ENCODE data around the gene BIN1.

Gene BIN1

DNA sequence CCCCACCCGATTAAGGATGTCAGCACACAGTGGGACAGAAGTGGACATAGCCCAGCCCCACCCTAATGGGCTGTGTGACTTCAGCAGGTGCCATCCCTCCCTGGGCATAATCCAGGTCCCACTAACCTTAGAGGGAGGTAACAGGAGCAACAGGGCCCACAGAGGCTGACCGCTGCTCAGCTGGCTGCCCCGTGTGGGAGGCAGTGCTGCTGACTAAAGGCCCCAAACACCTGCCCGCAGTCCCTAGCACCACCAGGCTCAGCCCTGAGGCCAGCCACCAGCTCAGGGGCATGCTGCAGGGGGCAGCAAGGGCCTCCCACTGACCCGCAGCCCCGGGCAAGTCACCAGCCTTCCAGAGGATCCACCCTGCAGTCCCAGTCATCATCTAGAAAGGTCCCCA lies 14.6 kb downstream of the BIN1 start:
- DNase-seq (ENCODE audit: low read depth in 2 of 2, low spot score in 1 of 2): no peak

DNA sequence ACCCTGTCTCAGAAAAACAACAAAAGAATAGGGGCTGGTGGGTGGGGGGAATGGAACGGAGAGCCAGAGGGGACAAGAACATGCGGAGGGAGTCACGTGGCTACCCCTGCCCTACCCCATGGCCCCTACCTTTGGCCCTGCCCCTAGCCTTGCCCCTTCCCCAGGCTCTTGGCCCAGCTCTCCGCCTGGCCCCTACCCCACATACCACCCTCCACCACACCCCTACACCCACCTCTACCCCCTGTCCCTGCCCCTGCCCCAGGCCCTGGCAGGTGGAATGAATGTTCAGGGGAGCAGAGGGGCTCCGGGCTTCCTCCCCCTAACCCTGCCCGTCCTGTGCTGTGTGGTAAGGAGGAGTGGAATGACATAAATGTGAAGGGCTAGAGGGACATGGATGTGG lies 15.1 kb downstream of the BIN1 start:
- no peak for DNase-seq (ENCODE audit: low read depth in 2 of 2, low spot score in 1 of 2)

DNA sequence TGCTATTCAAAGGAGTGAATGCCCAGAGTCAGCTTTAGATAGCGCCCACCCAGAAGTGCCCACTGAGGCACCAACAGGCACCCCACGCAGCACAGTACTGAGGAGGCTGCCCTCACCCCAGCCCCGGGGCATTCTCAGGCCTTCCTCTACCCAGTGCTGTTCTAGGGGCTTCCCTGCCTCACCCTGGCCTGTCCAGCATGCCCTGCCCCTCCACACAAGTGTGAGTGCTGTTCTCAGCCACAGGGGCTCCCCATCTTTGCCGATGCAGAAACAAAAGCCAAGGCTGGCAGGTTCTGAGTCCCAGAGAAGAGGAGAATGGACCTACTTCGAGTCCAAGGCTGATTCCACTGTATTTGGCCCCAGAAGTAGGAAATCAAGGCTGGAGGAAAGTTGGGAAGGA lies 15.8 kb downstream of the BIN1 start:
- DNase-seq (ENCODE audit: low read depth in 2 of 2, low spot score in 1 of 2): no peak

- DNase-seq (ENCODE audit: low read depth in 2 of 2, low spot score in 1 of 2): no peak
Measured at GRCh38 chr2:127090281-127091120, 16.5 kb downstream of the BIN1 start.

GRCh38 chr2:127089478-127090235 lies 17.3 kb downstream of the BIN1 start:
- DNase-seq (ENCODE audit: low read depth in 2 of 2, low spot score in 1 of 2): no peak

DNA sequence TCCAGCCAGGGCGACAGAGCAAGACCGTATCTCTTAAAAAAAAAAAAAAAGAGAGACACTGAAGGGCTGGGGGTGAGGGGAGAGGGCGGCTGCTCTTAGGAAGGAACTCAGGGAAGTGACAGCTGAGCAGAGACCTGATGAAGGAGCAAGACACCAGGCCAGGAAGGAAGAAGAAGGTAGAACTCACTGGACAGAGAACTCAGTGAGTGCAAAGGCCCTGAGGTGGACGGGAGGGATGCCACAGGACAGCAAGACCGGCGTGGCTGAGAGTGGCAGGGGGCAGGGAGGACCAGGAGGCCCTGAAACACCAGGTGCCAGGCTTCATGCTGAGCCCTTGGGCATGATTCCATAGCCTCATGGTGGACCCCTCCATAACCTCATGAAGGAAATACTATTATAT lies 18.2 kb downstream of the BIN1 start:
- no peak for DNase-seq (ENCODE audit: low read depth in 2 of 2, low spot score in 1 of 2)

- DNase-seq (ENCODE audit: low read depth in 2 of 2, low spot score in 1 of 2): no peak
Measured at GRCh38 chr2:127087791-127088495, 19.0 kb downstream of the BIN1 start.

GRCh38 chr2:127086990-127087790 lies 19.8 kb downstream of the BIN1 start:
- no peak for DNase-seq (ENCODE audit: low read depth in 2 of 2, low spot score in 1 of 2)

- no peak for DNase-seq (ENCODE audit: low read depth in 2 of 2, low spot score in 1 of 2)
Measured at GRCh38 chr2:127085317-127085681, 21.7 kb downstream of the BIN1 start.

- no peak for DNase-seq (ENCODE audit: low read depth in 2 of 2, low spot score in 1 of 2)
Measured at GRCh38 chr2:127084611-127085316, 22.2 kb downstream of the BIN1 start.

- DNase-seq (ENCODE audit: low read depth in 2 of 2, low spot score in 1 of 2): no peak
Measured at GRCh38 chr2:127083819-127084503, 23.0 kb downstream of the BIN1 start.

DNA sequence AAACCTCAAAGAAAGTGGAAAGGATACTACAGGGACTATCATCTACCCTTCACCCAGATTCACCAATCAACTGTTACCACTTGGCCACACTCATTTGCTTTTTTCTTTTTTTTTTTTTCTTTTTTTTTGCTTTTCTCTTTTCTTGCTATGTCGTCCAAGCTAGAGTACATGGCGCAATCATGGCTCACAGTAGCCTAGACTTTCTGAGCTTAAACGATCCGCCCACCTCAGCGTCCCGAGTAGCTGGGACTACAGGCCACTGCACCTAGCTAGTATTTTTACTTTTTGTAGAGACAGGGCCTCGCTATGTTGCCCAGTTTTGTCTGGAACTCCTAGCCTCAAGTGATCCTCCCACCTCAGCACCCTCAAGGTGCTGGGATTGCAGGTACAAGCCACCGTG lies 24.0 kb downstream of the BIN1 start:
- no peak for DNase-seq (ENCODE audit: low read depth in 2 of 2, low spot score in 1 of 2)

GRCh38 chr2:127081826-127082633 lies 24.9 kb downstream of the BIN1 start:
- peak in 1 of 2 donors; percentile 56 for DNase-seq (ENCODE audit: low read depth in 2 of 2, low spot score in 1 of 2)

- DNase-seq (ENCODE audit: low read depth in 2 of 2, low spot score in 1 of 2): peak in 1 of 2 donors; percentile 49
Measured at GRCh38 chr2:127080938-127081755, 25.8 kb downstream of the BIN1 start.

- DNase-seq (ENCODE audit: low read depth in 2 of 2, low spot score in 1 of 2): no peak
Measured at GRCh38 chr2:127080226-127080937, 26.6 kb downstream of the BIN1 start.

DNA sequence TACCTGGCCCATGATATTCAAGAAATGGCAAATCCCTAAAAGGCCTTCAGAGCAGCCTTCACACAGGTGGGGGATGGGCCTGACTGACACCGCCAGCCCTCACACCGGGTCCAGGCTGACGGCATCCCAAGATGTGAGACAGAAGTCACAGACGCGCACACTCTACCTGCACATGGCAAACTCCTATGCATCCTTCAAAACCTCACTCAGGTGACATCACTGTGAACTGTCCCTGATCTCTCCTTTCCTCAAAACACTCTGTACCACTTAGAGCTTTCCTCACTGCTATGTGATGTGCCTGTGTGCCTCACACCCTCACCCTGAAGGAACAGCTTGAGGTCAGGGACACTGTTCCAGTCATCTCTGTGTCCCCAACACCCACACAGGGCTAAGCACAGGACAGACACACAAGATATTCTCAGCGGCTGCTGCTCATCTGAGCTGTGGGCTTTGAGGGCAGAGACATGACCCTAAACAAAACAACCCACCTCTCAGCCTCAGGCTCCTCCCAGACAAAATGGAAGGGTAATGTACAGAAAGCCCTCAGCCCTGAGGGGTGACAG lies 27.5 kb downstream of the BIN1 start:
- no peak for DNase-seq (ENCODE audit: low read depth in 2 of 2, low spot score in 1 of 2)

DNA sequence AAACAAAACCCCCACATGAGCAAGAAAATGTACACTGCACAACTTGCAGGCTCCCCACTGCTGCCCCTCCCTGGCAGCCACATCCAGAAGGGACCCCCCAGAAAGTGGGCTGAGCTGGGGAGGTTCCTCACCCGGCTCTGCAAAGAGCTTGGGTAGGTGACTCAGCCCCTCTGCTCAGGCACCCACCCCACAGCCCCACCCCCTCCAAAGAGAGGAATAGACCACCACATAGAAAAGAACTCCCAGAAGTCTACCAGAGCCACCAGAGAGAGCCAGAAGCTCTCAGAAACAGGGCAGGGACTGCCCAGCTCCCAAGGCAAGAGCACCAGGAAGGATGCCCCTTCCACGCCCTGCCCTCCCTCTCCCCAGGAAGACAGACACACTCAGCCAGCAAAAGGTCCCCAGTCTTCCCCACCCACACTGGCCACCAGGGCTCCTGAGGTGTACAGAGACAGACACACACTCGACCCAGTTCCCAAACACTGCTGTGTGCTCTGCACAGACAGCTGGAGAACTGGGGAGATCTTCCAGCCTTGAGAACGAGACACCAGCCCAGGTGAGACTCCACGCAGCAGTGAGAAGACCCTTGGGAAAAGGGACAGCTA lies 28.2 kb downstream of the BIN1 start:
- no peak for DNase-seq (ENCODE audit: low read depth in 2 of 2, low spot score in 1 of 2)
